Activated CD4-positive, alpha-beta T cell treated with anti-CD3 and anti-CD28 coated beads, Interleukin-2, Interleukin-4, amounts not matched to agents 100 ng/mL and 50 ng/mL, durations not matched to agents 16 hours and 8 hours (primary cell): Measurements from ENCODE around the gene HAX1.
A peak's percentile ranks its signal among the peaks of the same experiment; 100 is the strongest.
"Not testable (repeated sequence)": the region's sequence is repeated elsewhere in the genome, so short reads cannot be mapped to it uniquely, and the experiment has no call there.

Experiments used
- DNase-seq: peaks from one replicate; pipeline ENCODE4 v3.0.0-alpha.2; 2020; ENCODE audit warnings: low spot score

HAX1 gene

GRCh38 chr1:154272217-154272998, at the start of gene HAX1:
TSS of gene HAX1 (plus strand) at chr1:154272629. CDS start at chr1:154272724, 95 bp downstream.
- DNase-seq = peak; percentile 98

- DNase-seq = no peak
Measured at GRCh38 chr1:154222918-154223317, 49.5 kb upstream of the HAX1 start.

DNA sequence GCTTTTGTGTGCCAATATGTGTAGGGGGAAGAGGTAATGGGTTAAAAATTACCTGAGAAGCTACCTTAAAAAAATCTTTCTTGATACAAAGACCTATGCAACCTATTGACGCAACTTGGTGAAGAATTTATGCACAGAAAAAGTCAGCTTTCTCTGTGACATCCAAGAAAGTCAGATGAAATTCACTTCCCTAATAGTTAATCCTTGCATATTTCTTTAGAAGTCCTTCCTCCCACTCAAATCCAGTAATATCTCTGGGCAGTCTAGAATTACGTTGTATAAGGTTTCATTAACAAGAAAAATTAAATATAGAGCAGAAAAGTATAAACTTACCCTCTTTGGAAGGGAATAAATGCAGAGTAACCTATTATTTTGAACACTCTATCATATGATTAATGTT, 48.8 kb upstream of the HAX1 start:
- DNase-seq = no peak

GRCh38 chr1:154225370-154225769, 47.1 kb upstream of the HAX1 start:
- DNase-seq = no peak

- not testable (repeated sequence) for DNase-seq
Measured at GRCh38 chr1:154231112-154231511, 41.3 kb upstream of the HAX1 start.

GRCh38 chr1:154233127-154233526, 39.3 kb upstream of the HAX1 start:
- not testable (repeated sequence) for DNase-seq

- DNase-seq = no peak
Measured at GRCh38 chr1:154236855-154237254, 35.6 kb upstream of the HAX1 start.

DNA sequence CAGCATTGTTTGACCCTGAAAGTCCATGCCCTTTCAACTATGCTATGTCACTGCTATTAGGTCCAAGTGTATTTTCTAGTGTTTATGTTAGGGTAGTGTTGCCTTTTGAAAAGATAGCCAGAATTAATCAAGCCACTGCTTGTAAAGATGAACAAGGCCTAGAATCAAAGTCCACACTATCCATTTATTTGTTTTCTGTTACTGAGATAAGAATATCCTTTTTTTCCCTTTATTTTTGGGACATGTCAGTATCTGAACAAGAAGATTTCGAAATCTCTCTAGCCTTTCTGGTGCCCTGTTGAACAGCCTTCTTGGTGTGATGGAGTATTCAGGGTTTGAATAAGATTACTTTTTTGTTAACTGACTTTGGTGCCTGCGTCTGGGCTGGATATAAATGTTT, 35.0 kb upstream of the HAX1 start:
- DNase-seq = no peak

DNA sequence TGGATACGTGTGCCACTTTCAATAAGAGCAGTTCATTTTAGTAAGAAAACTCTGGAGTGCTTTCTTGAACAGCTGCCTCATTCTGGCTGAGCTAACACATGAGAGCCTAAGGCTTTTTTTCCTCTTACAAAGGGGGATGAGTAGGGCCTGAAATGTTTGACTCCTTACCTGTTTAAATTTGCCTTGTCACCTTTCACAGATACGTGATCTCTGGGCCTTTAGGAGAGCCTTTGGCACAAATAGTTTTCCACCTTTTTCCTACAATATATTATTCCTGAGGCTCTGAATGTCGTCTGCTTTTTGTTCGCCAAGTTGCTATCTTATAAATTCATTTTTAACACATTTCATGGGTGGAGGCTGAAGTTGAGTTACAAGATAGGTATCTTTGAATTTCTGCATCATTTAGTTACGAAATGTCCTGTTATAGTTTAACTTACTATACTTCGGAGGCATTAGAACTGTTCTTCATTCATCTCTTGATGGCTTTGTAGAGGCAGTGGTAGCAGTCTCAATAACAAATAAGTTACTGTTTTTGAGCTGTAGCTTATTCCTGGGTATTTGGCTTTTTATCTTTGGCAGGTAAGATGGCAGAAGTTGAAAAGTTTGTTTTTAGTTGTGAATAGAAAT, 34.4 kb upstream of the HAX1 start:
- DNase-seq = no peak

DNA sequence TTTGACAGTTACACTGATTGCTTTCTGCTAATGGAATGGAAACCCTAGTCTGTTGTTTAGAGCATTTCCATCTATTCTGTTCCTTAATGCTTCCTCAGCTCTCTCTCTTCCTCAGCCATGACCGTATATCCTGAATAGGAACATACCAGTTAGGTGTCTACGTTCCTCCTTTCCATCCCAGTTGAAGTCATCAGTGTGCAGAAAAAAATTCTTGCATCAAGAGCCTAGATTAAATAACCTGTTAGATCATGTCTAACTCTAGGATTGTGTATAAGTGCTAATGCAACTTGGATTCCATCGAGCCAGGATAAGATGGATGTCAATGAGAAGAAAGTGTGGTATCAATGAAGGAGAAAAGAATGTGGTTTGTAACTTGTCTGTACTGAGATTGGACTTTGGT, 32.9 kb upstream of the HAX1 start:
- no peak for DNase-seq

GRCh38 chr1:154240294-154240833, 32.1 kb upstream of the HAX1 start:
- no peak for DNase-seq

DNA sequence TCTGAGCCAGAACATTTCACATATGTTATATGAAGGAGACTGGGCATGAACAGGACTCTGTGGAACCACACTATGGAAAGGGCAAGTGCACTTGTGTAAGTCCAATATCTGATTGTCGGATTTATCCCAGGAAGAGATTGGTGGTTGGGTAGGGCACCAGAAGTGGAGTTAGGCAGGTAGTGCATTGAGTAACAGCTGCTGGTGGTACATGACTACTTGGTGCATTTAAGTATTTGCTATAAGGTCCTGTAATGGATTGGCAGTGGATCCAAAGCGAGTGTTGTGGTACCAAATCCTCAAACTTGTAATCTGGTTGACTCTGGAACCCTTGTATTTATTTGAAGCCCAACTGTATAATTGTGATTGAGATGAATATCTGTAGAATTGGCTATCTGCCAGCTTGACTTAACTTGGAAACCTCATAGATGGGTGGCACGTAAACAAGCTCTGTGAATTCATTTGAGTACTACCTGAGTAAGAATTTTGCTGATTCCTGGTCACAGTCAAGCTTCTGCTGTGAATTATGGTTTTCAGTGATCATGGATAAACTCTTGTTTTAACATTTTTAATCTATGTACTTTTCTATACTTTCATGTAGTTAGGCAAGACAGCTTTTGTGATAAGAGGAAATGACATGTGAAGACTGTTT, 30.6 kb upstream of the HAX1 start:
- DNase-seq = no peak

DNA sequence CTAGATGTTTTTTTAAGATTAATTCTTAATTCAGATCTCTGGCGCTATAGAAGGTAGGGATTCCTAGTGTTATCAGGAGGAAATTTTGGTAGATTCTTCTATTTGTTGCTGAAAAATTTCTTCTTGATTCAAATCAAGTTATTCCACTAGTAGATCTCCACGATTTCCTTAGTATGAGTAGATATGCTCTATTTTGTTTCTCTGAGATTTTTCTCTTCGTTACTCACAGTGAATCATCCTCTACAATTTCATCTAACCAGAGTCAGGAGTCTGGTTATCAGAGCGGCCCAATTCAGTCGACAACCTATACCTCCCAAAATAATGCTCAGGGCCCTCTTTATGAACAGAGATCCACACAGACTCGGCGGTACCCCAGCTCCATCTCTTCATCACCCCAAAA, 18.8 kb upstream of the HAX1 start:
- DNase-seq = no peak

GRCh38 chr1:154256686-154257085, 15.7 kb upstream of the HAX1 start:
- DNase-seq = no peak

DNA sequence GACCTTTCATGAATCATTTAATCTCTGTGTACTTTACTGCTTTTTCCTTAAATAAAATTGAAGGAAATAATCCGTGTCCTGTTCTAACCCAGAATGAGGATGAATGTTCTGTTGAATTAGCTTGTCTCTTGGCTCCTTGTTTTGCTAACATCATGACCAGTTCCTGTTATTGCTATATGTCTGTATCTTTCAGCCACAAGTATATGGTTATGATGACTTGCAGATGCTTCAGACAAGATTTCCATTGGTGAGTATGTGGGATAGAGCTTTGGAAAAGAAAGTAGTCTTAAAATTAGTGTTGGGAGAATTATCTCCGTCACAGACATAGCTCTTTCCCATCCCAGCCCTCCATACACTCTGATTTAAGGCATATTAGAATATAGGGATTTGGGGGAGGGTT, 13.6 kb upstream of the HAX1 start:
- no peak for DNase-seq

DNA sequence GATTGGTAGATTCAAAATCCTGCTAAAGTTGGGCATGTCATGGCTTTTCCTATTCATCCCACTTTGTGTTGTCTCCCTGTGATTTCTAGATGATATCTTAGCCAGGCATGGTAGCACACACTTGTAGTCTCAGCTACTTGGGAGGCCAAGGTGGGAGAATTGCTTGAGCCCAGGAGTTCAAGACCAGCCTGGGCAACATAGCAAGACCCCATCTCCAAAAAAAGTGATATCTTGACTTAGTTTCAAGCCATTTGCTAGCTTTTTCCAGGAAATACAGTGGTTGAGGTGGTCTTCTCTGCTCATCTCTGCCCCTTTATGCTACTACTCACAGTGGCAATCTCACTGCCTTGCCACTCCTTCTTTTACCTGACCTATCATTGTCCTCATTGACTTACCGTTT, 12.3 kb upstream of the HAX1 start:
- DNase-seq = no peak

- no peak for DNase-seq
Measured at GRCh38 chr1:154263465-154264332, 8.7 kb upstream of the HAX1 start.

DNA sequence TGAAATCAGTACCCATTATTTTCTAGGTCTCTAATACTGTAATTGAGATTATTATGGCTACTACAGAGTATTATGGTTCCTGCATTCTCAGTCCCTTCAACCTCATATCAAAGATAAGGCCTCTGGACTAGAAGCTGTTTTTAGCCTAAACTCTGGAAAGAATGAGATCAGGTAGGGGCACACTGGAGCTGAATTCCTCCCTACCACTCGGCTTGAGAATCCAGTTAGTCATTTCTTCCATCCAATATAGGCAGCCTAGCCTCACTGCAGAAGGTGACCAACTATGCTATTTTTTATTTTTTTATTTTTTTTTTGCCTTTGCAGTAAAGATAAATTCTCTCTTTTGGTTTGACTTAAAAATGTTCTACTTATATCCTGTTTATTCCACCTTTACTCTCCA, 8.0 kb upstream of the HAX1 start:
- no peak for DNase-seq

GRCh38 chr1:154265586-154265985, 6.8 kb upstream of the HAX1 start:
- DNase-seq = peak; percentile 22

GRCh38 chr1:154270833-154271232, 1.6 kb upstream of the HAX1 start:
- peak; percentile 15 for DNase-seq

DNA sequence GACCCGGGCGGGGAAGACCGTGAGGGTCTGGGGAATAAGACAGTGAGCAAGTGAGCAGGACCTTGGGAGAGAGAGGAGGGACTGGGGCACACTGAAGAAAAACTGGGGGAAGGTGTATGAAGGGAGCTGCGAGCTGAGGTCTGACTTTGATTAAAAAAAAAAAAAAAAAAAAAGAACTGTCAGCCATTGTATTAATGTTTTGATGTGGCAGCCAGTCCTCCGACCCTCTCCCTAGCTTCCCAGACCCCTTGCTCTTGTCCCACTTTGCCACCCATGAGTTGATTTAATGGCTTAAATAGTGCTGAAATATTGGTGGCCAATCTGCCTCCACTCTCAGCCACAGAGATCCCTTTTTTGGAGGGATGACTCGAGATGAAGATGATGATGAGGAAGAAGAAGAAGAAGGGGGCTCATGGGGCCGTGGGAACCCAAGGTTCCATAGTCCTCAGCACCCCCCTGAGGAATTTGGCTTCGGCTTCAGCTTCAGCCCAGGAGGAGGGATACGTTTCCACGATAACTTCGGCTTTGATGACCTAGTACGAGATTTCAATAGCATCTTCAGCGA, 652 bp downstream of the HAX1 start:
- no peak for DNase-seq

DNA sequence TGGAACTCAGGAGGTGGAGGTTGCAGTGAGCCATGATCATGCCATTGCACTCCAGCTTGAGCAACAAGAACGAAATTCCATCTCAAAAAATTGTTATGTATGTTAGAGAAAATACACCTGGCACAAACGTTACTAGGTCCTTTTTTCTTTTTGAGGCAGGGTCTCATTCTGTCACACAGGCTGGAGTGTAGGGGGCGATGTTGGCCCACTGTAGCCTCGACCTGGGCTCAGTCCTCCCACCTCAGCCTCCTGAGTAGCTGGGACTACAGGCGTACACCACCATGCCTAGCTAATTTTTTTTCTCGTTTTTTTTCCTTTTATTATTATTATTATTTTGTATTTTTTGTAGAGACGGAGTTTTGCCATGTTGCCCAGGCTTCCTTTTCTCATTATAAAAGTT, 4.4 kb downstream of the HAX1 start:
- DNase-seq = peak; percentile 16
